Fibroblast of lung (primary cell): Measurements from ENCODE around the gene HPGD. TPM values are rescaled to one million over a fixed set of nuclear protein-coding genes. Genes with fewer than 3 reads are reported as not detected.

Source experiments
- DNase-seq, 2 donors: peaks; one replicate each; pipeline versions ENCODE4 v3.0.0 to v3.0.0-alpha.2; 2010; ENCODE audit warnings: low read depth in 2 of 2
- H2AFZ ChIP-seq: 2 replicates; pipeline ENCODE4 v1.5.1; 2012; ENCODE audit warnings: low read length, control low read depth, inconsistent platforms
- H3K27ac ChIP-seq: 2 replicates; pipeline ENCODE4 v1.5.1; 2011; ENCODE audit warnings: low read length, control low read depth; ENCODE audit not compliant: insufficient read depth
- H3K27me3 ChIP-seq: 2 replicates; pipeline ENCODE4 v1.5.1; 2011; ENCODE audit warnings: mild to moderate bottlenecking, low read length; ENCODE audit not compliant: control insufficient read depth, insufficient read depth
- H3K36me3 ChIP-seq: 2 replicates; pipeline ENCODE4 v1.5.1; 2011; ENCODE audit warnings: low read length; ENCODE audit not compliant: control insufficient read depth, insufficient read depth
- H3K4me1 ChIP-seq: 2 replicates; pipeline ENCODE4 v1.5.1; 2011; ENCODE audit warnings: low read length; ENCODE audit not compliant: control insufficient read depth, insufficient read depth; ENCODE audit errors: extremely low read depth
- H3K4me2 ChIP-seq: 2 replicates; pipeline ENCODE4 v1.5.1; 2011; ENCODE audit warnings: low read length, control low read depth; ENCODE audit not compliant: insufficient read depth; ENCODE audit errors: extremely low read depth
- H3K4me3 ChIP-seq, 4 experiments: fragments of 200-600 bp in 1 of 4; sonication (generic) in 1 of 4; replicated peaks in 1 of 4; 2 replicates each; pipeline ENCODE4 v1.5.1; 2011 to 2016; ENCODE audit warnings: low read length in 4 of 4, low read depth in 3 of 4, mild to moderate bottlenecking in 3 of 4, control low read depth in 2 of 4, inconsistent platforms in 1 of 4, mixed read lengths in 1 of 4; ENCODE audit not compliant: insufficient read depth in 1 of 4; ENCODE audit errors: control extremely low read depth in 1 of 4
- H3K79me2 ChIP-seq: 2 replicates; pipeline ENCODE4 v1.5.1; 2012; ENCODE audit warnings: mild to moderate bottlenecking, low read length, inconsistent platforms; ENCODE audit not compliant: control insufficient read depth, insufficient read depth
- H3K9ac ChIP-seq: 2 replicates; pipeline ENCODE4 v1.5.1; 2011; ENCODE audit warnings: mild to moderate bottlenecking, low read length, control low read depth; ENCODE audit not compliant: insufficient read depth
- H3K9me3 ChIP-seq: 2 replicates; pipeline ENCODE4 v1.5.1; 2012; ENCODE audit warnings: low read depth, low read length; ENCODE audit not compliant: control insufficient read depth, insufficient read depth
- H4K20me1 ChIP-seq: 2 replicates; pipeline ENCODE4 v1.5.1; 2011; ENCODE audit warnings: low read length; ENCODE audit not compliant: control insufficient read depth, insufficient read depth; ENCODE audit errors: extremely low read depth
- EZH2 ChIP-seq: IDR thresholded peaks from 2 replicates; pipeline ENCODE4 v1.5.1; 2012; ENCODE audit warnings: low read length, control low read depth, mild to moderate bottlenecking; ENCODE audit errors: missing control alignments
- polyA plus RNA-seq, 2 donors: library from polyadenylated mRNA; depleted of rRNA in 1 of 2; stranded (reverse) in 1 of 2; unstranded in 1 of 2; fragments of >200 nt; gene quantifications; 2 replicates each; pipeline ENCODE4 v1.2.1, GENCODE V29; 2011 to 2012; ENCODE audit warnings: missing spikeins in 1 of 2
- total RNA-seq: library from RNA; depleted of rRNA; stranded (reverse); fragments of >200 nt; gene quantifications from 2 replicates; pipeline ENCODE4 v1.2.1, GENCODE V29; 2014
- TF ChIP-seq, protein P1 (sequence below), 2 donors: IDR thresholded peaks in 1 of 2; conservative IDR thresholded peaks in 1 of 2; 1 replicate in 1 of 2; 2 replicates in 1 of 2; pipeline ENCODE4 v1.5.1; 2011 to 2012; ENCODE audit warnings: low read length in 2 of 2, control low read depth in 1 of 2, inconsistent platforms in 1 of 2, low read depth in 1 of 2, mild to moderate bottlenecking in 1 of 2

The HPGD gene
- total and polyA plus RNA-seq, 2 donors (not counting 1 experiment from before 2014, with no cell fraction given) = 0.16 to 0.17 TPM

DNA sequence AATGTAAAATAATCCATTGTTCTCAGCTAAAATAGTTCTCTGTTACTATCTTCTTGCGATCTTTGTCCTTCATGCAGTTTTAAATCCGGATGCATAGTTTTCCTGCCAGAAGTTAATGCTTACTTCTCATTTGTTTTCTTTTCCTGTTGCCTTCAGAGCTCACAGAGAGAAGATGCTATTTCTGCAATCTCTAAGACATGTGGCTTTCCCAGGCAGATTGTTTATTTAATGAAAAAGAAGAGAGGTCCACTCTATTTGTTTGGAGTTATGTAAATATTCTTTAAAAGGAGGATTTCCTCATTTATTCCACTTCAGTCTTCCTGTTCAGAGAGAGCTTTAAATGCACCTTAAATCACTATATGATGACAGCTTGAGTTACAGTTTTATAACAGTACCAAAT is 39.3 kb upstream of the HPGD start:
- H3K36me3 ChIP-seq = no peaks in the 10 kb centered on the region
- TF ChIP-seq, protein P1, sequence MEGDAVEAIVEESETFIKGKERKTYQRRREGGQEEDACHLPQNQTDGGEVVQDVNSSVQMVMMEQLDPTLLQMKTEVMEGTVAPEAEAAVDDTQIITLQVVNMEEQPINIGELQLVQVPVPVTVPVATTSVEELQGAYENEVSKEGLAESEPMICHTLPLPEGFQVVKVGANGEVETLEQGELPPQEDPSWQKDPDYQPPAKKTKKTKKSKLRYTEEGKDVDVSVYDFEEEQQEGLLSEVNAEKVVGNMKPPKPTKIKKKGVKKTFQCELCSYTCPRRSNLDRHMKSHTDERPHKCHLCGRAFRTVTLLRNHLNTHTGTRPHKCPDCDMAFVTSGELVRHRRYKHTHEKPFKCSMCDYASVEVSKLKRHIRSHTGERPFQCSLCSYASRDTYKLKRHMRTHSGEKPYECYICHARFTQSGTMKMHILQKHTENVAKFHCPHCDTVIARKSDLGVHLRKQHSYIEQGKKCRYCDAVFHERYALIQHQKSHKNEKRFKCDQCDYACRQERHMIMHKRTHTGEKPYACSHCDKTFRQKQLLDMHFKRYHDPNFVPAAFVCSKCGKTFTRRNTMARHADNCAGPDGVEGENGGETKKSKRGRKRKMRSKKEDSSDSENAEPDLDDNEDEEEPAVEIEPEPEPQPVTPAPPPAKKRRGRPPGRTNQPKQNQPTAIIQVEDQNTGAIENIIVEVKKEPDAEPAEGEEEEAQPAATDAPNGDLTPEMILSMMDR (conservative IDR thresholded peaks at IDR 0.05 in 1 of 2, IDR thresholded peaks at IDR 0.05 in 1 of 2; ENCODE audit: low read depth in 1 of 2, low read length in 2 of 2) = no peak
- TF ChIP-seq EZH2 = no peak
- H3K4me1 ChIP-seq = no peaks in the 10 kb centered on the region
- no peaks in the 10 kb centered on the region for H3K27me3 ChIP-seq
- no peak overlapping the region for H3K4me3 ChIP-seq
- H2AFZ ChIP-seq = no peak overlapping the region
- H3K4me2 ChIP-seq = no peak overlapping the region
- H4K20me1 ChIP-seq = no peaks in the 10 kb centered on the region
- no peak overlapping the region for H3K27ac ChIP-seq
- peak in 1 of 2 donors; percentile 8 for DNase-seq
- H3K9ac ChIP-seq = no peak overlapping the region
- H3K79me2 ChIP-seq = no peaks in the 10 kb centered on the region
- H3K9me3 ChIP-seq = no peaks in the 10 kb centered on the region

DNA sequence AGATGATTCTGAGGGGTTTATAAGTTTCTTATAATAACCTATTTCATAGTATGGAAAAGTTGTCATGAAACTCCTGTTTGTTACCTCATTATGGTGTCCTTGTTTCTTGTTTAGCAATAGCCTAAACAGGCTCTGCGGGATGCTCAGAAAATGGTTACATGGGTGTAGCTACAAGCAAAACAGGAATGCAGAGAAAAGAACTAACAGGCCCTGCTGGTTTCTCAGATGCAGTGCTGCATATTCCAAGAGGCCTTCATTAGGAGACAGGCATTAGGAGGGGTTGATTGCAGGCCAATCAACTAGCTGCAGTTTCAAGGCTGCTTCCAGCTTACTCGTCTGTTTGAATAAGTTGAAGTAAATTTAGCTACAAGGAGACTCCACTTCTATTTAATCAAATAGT is 37.6 kb upstream of the HPGD start:
- Histone ChIP-seq H3K36me3 (no peaks in the 10 kb centered on the region), H4K20me1 (no peaks in the 10 kb centered on the region), H3K4me1 (no peaks in the 10 kb centered on the region), H3K9ac (no peak overlapping the region), H3K4me2 (no peak overlapping the region), H3K4me3 (no peak overlapping the region), H2AFZ (no peak overlapping the region), H3K27me3 (no peaks in the 10 kb centered on the region), H3K27ac (no peak overlapping the region), H3K9me3 (no peaks in the 10 kb centered on the region), H3K79me2 (no peaks in the 10 kb centered on the region)
- no peak for TF ChIP-seq EZH2
- TF ChIP-seq, protein P1 (conservative IDR thresholded peaks at IDR 0.05 in 1 of 2, IDR thresholded peaks at IDR 0.05 in 1 of 2; ENCODE audit: low read depth in 1 of 2, low read length in 2 of 2) = no peak
- DNase-seq = no peak

DNA sequence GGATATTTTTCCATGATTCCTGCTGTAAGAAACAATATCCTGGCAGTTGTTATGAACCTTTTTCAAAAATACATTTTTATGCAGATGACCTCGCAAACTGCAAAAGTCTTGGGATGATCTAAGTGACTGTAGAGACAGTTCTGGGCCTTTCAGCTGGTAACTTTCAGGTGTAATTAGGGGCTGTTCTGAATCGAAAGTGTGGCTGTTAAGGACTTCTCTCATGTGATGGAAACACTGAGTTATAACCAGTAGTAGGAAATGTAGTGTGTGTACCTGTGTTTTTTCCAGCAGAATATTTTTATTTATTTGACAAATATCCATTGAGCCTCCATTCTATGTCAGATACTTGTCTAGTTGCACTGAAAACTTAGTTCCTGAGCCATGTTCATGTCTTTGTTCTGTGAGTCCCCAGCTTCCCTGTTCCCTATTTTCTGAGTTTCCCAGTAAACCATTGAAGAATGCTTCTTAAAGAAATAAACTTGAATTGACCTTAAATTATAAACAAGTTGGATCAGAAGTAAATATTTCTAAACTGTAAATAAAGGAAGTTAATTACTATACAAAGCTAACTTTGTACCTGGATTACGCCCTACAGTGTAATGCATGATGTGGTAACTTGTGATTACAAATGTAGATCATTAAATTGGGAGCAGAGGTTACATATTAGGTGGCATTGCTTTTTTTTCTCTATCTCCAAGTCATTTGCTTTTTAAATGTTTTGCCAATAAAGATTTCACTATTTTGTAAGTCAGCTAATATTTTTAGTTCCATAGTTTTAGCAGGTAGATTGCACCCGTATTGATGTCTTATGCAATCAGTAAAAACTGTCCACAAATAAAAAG is 33.7 kb upstream of the HPGD start:
- H3K9me3 ChIP-seq = no peaks in the 10 kb centered on the region
- H4K20me1 ChIP-seq = no peaks in the 10 kb centered on the region
- H3K36me3 ChIP-seq = no peaks in the 10 kb centered on the region
- H3K27ac ChIP-seq = no peak overlapping the region
- TF ChIP-seq EZH2 = no peak
- TF ChIP-seq, protein P1 (conservative IDR thresholded peaks at IDR 0.05 in 1 of 2, IDR thresholded peaks at IDR 0.05 in 1 of 2; ENCODE audit: low read depth in 1 of 2, low read length in 2 of 2) = no peak
- no peak for DNase-seq
- H3K9ac ChIP-seq = no peak overlapping the region
- no peaks in the 10 kb centered on the region for H3K27me3 ChIP-seq
- no peaks in the 10 kb centered on the region for H3K79me2 ChIP-seq
- no peak overlapping the region for H3K4me2 ChIP-seq
- H2AFZ ChIP-seq = no peak overlapping the region
- no peak overlapping the region for H3K4me3 ChIP-seq
- H3K4me1 ChIP-seq = no peaks in the 10 kb centered on the region
